Neural cell (in vitro differentiated cells): ENCODE measurements around the gene COL13A1. TPM values are rescaled to one million over a fixed set of nuclear protein-coding genes. Genes with fewer than 3 reads are reported as not detected.

Source experiments
- H2AFZ ChIP-seq: fragments of 200-600, 300-800 bp; sonication (generic), shearing (Covaris generic); 2 replicates; pipeline ENCODE4 v1.6.0; 2014; ENCODE audit warnings: low read depth, mild to moderate bottlenecking, antibody characterized with exemption, low read length, moderate library complexity
- H3F3A ChIP-seq: fragments of 200-600 bp; shearing (Covaris generic); 2 replicates; pipeline ENCODE4 v1.6.1; 2016; ENCODE audit warnings: mild to moderate bottlenecking, moderate library complexity, mixed read lengths, antibody characterized with exemption, low read length; ENCODE audit not compliant: insufficient read depth, poor library complexity, severe bottlenecking
- H3K27ac ChIP-seq: fragments of 200-600, 300-800 bp; sonication (generic), shearing (Covaris generic); 2 replicates; pipeline ENCODE4 v1.5.1; 2014; ENCODE audit warnings: mild to moderate bottlenecking, low read length, moderate library complexity
- H3K27me3 ChIP-seq: fragments of 300-800, 200-600 bp; sonication (generic), shearing (Covaris generic); 2 replicates; pipeline ENCODE4 v1.6.0; 2014; ENCODE audit warnings: mild to moderate bottlenecking, low read depth, low read length, moderate library complexity; ENCODE audit not compliant: insufficient read depth
- H3K36me3 ChIP-seq: fragments of 300-800, 200-600 bp; sonication (generic), shearing (Covaris generic); 2 replicates; pipeline ENCODE4 v1.5.1; 2014; ENCODE audit warnings: mild to moderate bottlenecking, antibody characterized with exemption, low read length, moderate library complexity; ENCODE audit not compliant: insufficient read depth
- H3K4me2 ChIP-seq: fragments of 300-800, 200-600 bp; sonication (generic), shearing (Covaris generic); 2 replicates; pipeline ENCODE4 v1.6.0; 2014; ENCODE audit warnings: mild to moderate bottlenecking, low read length
- H3K4me3 ChIP-seq: fragments of 300-800, 200-600 bp; sonication (generic), shearing (Covaris generic); 2 replicates; pipeline ENCODE4 v1.5.1; 2014; ENCODE audit warnings: mild to moderate bottlenecking, low read length, moderate library complexity
- H3K79me2 ChIP-seq: fragments of 200-600 bp; shearing (Covaris generic); replicated peaks from 2 replicates; pipeline ENCODE4 v1.6.0; 2014; ENCODE audit warnings: mild to moderate bottlenecking, low read length, moderate library complexity; ENCODE audit not compliant: insufficient read depth
- H3K9ac ChIP-seq: fragments of 300-800, 200-600 bp; sonication (generic), shearing (Covaris generic); 2 replicates; pipeline ENCODE4 v1.6.1; 2016; ENCODE audit warnings: mild to moderate bottlenecking, low read length, mixed read lengths
- H3K9me2 ChIP-seq: fragments of 200-600 bp; shearing (Covaris generic); 2 replicates; pipeline ENCODE4 v1.6.1; 2016; ENCODE audit warnings: mild to moderate bottlenecking, low read length, mixed read lengths; ENCODE audit not compliant: insufficient read depth
- H3K9me3 ChIP-seq: fragments of 200-600, 300-800 bp; sonication (generic), shearing (Covaris generic); 2 replicates; pipeline ENCODE4 v1.6.1; 2016; ENCODE audit warnings: mild to moderate bottlenecking, mixed run types, low read length, moderate library complexity, mixed read lengths
- H4K20me1 ChIP-seq: fragments of 200-600 bp; shearing (Covaris generic); 2 replicates; pipeline ENCODE4 v1.6.1; 2016; ENCODE audit warnings: mild to moderate bottlenecking, mixed run types; ENCODE audit not compliant: insufficient read depth
- EP300 ChIP-seq: fragments of 450-650 bp; conservative IDR thresholded peaks from 2 replicates; pipeline ENCODE4 v1.6.1; 2014; ENCODE audit warnings: antibody characterized with exemption, mild to moderate bottlenecking, moderate library complexity; ENCODE audit not compliant: poor library complexity, severe bottlenecking
- EZH2 ChIP-seq: fragments of 200-600, 300-800 bp; shearing (Covaris generic), sonication (generic); IDR thresholded peaks from 2 replicates; pipeline ENCODE4 v1.6.1; 2014; ENCODE audit warnings: antibody characterized with exemption, low read length, borderline replicate concordance, mild to moderate bottlenecking; ENCODE audit not compliant: insufficient read depth, poor library complexity, severe bottlenecking
- MXI1 ChIP-seq: fragments of 450-650 bp; conservative IDR thresholded peaks from 2 replicates; pipeline ENCODE4 v1.6.1; 2014; ENCODE audit warnings: antibody characterized with exemption, mild to moderate bottlenecking; ENCODE audit not compliant: poor library complexity, severe bottlenecking
- POLR2AphosphoS5 ChIP-seq: IDR thresholded peaks from 2 replicates; pipeline ENCODE4 v1.6.1; 2012
- RAD21 ChIP-seq: fragments of 450-650 bp; conservative IDR thresholded peaks from 2 replicates; pipeline ENCODE4 v1.6.1; 2014; ENCODE audit warnings: antibody characterized with exemption, mild to moderate bottlenecking, moderate library complexity
- REST ChIP-seq: IDR thresholded peaks from 2 replicates; pipeline ENCODE4 v1.6.1; 2012; ENCODE audit warnings: borderline replicate concordance
- SMC3 ChIP-seq: fragments of 450-650 bp; conservative IDR thresholded peaks from 2 replicates; pipeline ENCODE4 v1.6.1; 2014; ENCODE audit warnings: antibody characterized with exemption, mild to moderate bottlenecking, moderate library complexity; ENCODE audit not compliant: poor library complexity
- TAF1 ChIP-seq: IDR thresholded peaks from 2 replicates; pipeline ENCODE4 v1.6.1; 2012; ENCODE audit warnings: low read depth
- polyA plus RNA-seq: library from polyadenylated mRNA; depleted of rRNA; stranded (reverse); fragments of >200 nt; gene quantifications from 2 replicates; pipeline ENCODE4 v1.2.3, GENCODE V29; 2014
- TF ChIP-seq, protein P1 (sequence below): fragments of 450-650 bp; IDR thresholded peaks from 2 replicates; pipeline ENCODE4 v1.5.1; 2014; ENCODE audit warnings: antibody characterized with exemption, mild to moderate bottlenecking, moderate library complexity; ENCODE audit not compliant: poor library complexity, severe bottlenecking

The COL13A1 gene
- polyA plus RNA-seq, 1 donor from 2014 or later = 4.7 TPM

- Histone ChIP-seq H3K9me3 (no peaks in the 10 kb centered on the region), H3K9me2 (no peaks in the 10 kb centered on the region), H3K4me2 (no peak overlapping the region), H3K27ac (no peak overlapping the region), H3K36me3 (no peaks in the 10 kb centered on the region), H2AFZ (no peak overlapping the region), H4K20me1 (no peaks in the 10 kb centered on the region), H3K79me2 (no peaks in the 10 kb centered on the region), H3K27me3 (no peaks in the 10 kb centered on the region), H3F3A (no peaks in the 10 kb centered on the region), H3K4me3 (no peak overlapping the region), H3K9ac (no peak overlapping the region)
- TF ChIP-seq MXI1 (no peak), REST (no peak), EZH2 (no peak), RAD21 (no peak), SMC3 (no peak), TAF1 (no peak), EP300 (no peak), POLR2AphosphoS5 (no peak)
- TF ChIP-seq, protein P1, sequence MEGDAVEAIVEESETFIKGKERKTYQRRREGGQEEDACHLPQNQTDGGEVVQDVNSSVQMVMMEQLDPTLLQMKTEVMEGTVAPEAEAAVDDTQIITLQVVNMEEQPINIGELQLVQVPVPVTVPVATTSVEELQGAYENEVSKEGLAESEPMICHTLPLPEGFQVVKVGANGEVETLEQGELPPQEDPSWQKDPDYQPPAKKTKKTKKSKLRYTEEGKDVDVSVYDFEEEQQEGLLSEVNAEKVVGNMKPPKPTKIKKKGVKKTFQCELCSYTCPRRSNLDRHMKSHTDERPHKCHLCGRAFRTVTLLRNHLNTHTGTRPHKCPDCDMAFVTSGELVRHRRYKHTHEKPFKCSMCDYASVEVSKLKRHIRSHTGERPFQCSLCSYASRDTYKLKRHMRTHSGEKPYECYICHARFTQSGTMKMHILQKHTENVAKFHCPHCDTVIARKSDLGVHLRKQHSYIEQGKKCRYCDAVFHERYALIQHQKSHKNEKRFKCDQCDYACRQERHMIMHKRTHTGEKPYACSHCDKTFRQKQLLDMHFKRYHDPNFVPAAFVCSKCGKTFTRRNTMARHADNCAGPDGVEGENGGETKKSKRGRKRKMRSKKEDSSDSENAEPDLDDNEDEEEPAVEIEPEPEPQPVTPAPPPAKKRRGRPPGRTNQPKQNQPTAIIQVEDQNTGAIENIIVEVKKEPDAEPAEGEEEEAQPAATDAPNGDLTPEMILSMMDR = no peak
Measured at GRCh38 chr10:69817078-69817581, 15.4 kb downstream of the COL13A1 start.

- Histone ChIP-seq H3K27me3 (no peaks in the 10 kb centered on the region), H3K9me2 (no peaks in the 10 kb centered on the region), H3K4me3 (no peak overlapping the region), H3K4me2 (no peak overlapping the region), H4K20me1 (no peaks in the 10 kb centered on the region), H3K79me2 (no peaks in the 10 kb centered on the region), H3F3A (no peaks in the 10 kb centered on the region), H2AFZ (no peak overlapping the region), H3K9me3 (no peaks in the 10 kb centered on the region), H3K27ac (no peak overlapping the region), H3K9ac (no peak overlapping the region), H3K36me3 (no peaks in the 10 kb centered on the region)
- TF ChIP-seq TAF1 (no peak), REST (no peak), MXI1 (no peak), EP300 (no peak), EZH2 (no peak), POLR2AphosphoS5 (no peak), SMC3 (no peak), RAD21 (no peak)
- TF ChIP-seq, protein P1 = no peak
Measured at GRCh38 chr10:69818676-69819239, 17.1 kb downstream of the COL13A1 start.
